Fibroblast of skin of left quadriceps (primary cell): ENCODE measurements around the gene SH2D3A.

Experiments
- DNase-seq, 2 experiments: peaks; one replicate each; pipeline ENCODE4 v3.0.0-alpha.2; 2013; ENCODE audit warnings: low read depth in 2 of 2

The SH2D3A gene

DNA sequence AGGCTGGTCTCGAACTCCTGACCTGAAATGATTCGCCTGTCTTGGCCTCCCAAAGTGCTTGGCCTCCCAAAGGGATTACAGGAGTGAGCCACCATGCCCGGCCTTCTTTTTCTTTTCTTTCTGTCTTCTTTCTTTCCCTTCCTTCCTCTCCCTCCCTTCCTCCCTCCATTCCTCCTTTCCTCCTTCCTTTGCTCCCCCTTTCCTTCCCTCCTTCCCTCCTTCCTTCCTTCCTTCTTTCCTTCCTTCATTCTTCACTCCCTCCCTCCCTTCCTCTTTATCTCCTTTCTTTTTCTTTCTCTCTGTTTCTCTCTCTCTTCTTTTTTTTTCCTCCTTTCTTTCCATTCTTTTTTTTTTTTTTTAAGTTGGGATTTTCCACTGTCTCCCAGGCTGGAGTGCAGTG, 58.9 kb downstream of the SH2D3A start:
- no peak for DNase-seq

DNA sequence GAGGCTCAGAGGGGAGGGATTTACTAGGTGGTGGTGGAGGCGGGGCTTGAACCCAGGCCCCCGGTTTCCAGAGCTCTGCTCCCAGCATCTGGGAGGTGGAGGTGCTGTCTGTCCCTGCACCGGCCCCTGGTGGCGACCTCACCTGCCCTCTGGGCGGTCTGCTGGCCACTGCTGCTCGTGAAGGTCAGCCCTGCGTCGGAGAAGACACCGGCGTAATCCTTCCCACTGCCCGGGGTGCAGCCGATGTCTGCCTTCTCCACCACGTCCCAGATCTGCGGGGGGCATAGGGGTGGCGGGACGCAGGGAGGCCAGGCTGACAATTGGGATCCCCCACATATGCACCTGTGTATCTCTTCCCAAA, 59.6 kb downstream of the SH2D3A start:
- no peak for DNase-seq

GRCh38 chr19:6707011-6707657, 60.1 kb downstream of the SH2D3A start:
- DNase-seq: no peak

DNA sequence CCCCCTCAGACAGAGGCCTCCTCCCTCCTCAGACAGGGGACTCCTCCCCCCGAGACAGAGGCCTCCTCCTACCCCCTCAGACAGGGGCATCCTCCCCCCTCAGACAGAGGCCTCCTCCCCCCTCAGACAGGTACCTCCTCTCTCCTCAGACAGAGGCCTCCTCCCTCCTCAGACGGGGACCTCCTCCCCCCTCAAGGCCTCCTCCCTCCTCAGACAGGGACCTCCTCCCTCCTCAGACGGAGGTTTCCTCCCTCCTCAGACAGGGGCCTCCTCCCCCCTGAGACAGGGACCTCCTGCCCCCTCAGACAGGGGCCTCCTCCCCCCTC, 60.6 kb downstream of the SH2D3A start:
- DNase-seq: no peak

DNA sequence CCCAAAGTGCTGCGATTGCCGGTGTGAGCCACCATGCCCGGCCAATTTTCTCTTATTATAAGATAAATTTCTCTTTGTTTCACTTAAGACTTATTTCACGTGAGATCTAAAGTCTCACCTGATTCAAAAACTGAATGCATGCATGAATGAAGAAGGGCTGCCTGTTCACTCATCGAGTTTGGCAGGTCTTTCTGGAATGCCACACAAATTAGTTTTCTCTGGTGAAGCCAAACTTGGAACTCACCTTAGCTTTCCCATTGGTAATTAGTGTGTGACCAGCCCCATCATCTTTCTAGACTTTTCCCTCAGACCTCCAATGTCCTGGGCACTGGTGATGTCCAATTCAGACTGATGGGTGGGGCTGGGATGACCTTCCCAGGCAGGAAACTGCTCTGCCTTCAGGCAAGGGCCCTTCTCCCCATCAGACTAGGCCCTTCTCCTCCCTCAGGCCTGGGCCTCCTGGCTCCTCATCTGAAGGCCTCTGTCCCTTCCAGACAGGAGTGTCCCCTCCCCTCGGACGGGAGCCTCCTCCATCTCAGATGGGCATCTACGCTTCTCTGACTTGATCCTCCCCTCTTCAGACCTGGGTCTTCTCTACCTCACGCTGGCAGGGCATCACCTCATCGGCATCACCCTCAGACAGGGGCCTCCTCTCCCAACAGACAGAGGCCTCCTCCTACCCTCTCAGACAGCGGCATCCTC, 61.2 kb downstream of the SH2D3A start:
- no peak for DNase-seq
